Measurements from ENCODE around the gene A2M. TPM values are rescaled to one million over a fixed set of nuclear protein-coding genes. Genes with fewer than 3 reads are reported as not detected.

The A2M gene
- total and polyA plus RNA-seq, 10 of the 15 experiments (the other 5 are each of a cell fraction or from before 2014, with no cell fraction given), result 0.03 to 3.5 (median 0.20) TPM; not detected in 5

- Histone ChIP-seq H3K27me3 (replicated peaks in 1 of 2; ENCODE audit: control insufficient read depth in 2 of 2, insufficient read depth in 2 of 2, low read length in 1 of 2) (no peaks in the 10 kb centered on the region; a peak in 2 of 4 replicates), H3K27ac (ENCODE audit: control insufficient read depth, insufficient read depth) (no peak overlapping the region), H3K4me2 (ENCODE audit: control insufficient read depth, insufficient read depth) (no peak overlapping the region), H3K36me3 (ENCODE audit: control insufficient read depth in 2 of 2, insufficient read depth in 2 of 2, low read length in 1 of 2) (no peaks in the 10 kb centered on the region), H3K4me3 (no peak overlapping the region), H3K9ac (ENCODE audit: control insufficient read depth, insufficient read depth, low read length) (no peak overlapping the region), H3K79me2 (ENCODE audit: control insufficient read depth, insufficient read depth, low read length) (no peaks in the 10 kb centered on the region), H4K20me1 (ENCODE audit: control insufficient read depth, insufficient read depth) (no peaks in the 10 kb centered on the region), H3K9me3 (replicated peaks; ENCODE audit: control insufficient read depth, insufficient read depth, low read length) (no peaks in the 10 kb centered on the region), H3K4me1 (ENCODE audit: control insufficient read depth, insufficient read depth, low read length) (no peaks in the 10 kb centered on the region), H2AFZ (ENCODE audit: control insufficient read depth, low read depth, low read length) (no peak overlapping the region)
- TF ChIP-seq CBX3 (IDR thresholded peaks at IDR 0.05; ENCODE audit: borderline replicate concordance, low read depth) (no peak), PKNOX1 (IDR thresholded peaks at IDR 0.05) (no peak), PBX3 (IDR thresholded peaks at IDR 0.05; ENCODE audit: insufficient replicate concordance, low read depth, low read length) (no peak), SMAD5 (IDR thresholded peaks at IDR 0.05; ENCODE audit: low read depth) (no peak), LARP7 (IDR thresholded peaks at IDR 0.05) (no peak), ZNF384 (IDR thresholded peaks at IDR 0.05; ENCODE audit: borderline replicate concordance, low read depth, low read length) (no peak), TAF1 (IDR thresholded peaks at IDR 0.05; ENCODE audit: borderline replicate concordance, low read depth, low read length) (no peak), NFYB (IDR thresholded peaks at IDR 0.05; ENCODE audit: insufficient read depth, low read depth, low read length) (no peak)
- in situ Hi-C loops (cut with MboI) (no loop called here), intact Hi-C loops (cut with micrococcal nuclease; ENCODE audit: unreplicated experiment) (no loop called here)
- BruUV-seq (replicated peaks), result no TSS peak
- no peak for DNase-seq (ENCODE audit: low read depth, low spot score)
- 45% methylated on average over 8 of the region's 8 CpGs for WGBS (ENCODE audit: insufficient coverage, insufficient replicate concordance, low lambda C conversion rate, missing lambda C conversion rate)
- ChIA-PET POLR2A (no interaction called here), CTCF (no interaction called here), RAD21 (ENCODE audit: unreplicated experiment) (no interaction called here), SMC1A (ENCODE audit: uncharacterized antibody, unreplicated experiment) (no interaction called here)
- ATAC-seq, result no peak
- FAIRE-seq, result no peak
Measured at GRCh38 chr12:9091891-9092598, 23.7 kb downstream of the A2M start.
